ENCODE results near the gene PAXIP1.

DNA sequence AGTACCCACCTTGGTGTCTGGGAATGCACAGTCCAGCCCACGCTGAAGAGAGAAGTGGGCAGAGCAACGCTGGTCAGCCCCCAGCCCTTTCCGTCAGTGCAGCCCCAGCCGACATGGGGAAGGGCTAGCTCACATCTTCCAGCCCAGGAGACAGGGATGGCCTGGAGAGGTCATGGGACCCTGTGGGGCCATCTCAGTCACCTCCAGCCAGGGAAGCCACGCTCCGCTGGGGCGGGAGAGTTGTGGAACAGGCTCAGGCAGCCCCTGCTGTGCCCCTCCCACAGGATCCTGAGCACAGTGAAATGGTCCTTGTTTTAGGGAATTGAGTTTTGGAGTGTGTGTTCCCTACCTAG lies 85.1 kb downstream of the PAXIP1 start:
- TF ChIP-seq, protein P1, sequence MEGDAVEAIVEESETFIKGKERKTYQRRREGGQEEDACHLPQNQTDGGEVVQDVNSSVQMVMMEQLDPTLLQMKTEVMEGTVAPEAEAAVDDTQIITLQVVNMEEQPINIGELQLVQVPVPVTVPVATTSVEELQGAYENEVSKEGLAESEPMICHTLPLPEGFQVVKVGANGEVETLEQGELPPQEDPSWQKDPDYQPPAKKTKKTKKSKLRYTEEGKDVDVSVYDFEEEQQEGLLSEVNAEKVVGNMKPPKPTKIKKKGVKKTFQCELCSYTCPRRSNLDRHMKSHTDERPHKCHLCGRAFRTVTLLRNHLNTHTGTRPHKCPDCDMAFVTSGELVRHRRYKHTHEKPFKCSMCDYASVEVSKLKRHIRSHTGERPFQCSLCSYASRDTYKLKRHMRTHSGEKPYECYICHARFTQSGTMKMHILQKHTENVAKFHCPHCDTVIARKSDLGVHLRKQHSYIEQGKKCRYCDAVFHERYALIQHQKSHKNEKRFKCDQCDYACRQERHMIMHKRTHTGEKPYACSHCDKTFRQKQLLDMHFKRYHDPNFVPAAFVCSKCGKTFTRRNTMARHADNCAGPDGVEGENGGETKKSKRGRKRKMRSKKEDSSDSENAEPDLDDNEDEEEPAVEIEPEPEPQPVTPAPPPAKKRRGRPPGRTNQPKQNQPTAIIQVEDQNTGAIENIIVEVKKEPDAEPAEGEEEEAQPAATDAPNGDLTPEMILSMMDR (conservative IDR thresholded peaks at IDR 0.05) = no peak
- no peak for TF ChIP-seq EZH2 (IDR thresholded peaks at IDR 0.05; ENCODE audit: low read depth)
